CD4-positive, alpha-beta T cell treated with Interleukin-10 for 1 hour (primary cell): Measurements from ENCODE around the gene CCNT2.
"Not testable (repeated sequence)": the region's sequence is repeated elsewhere in the genome, so short reads cannot be mapped to it uniquely, and the experiment has no call there.

Experiments used
- DNase-seq: peaks from one replicate; pipeline ENCODE4 v3.0.0-alpha.2; 2020

CCNT2 gene

GRCh38 chr2:134918526-134919340, at the start of gene CCNT2:
TSS of gene CCNT2 (plus strand) at chr2:134918822. CDS start at chr2:134918855, 33 bp downstream.
- peak; percentile 100 for DNase-seq

GRCh38 chr2:134869946-134870736, 48.5 kb upstream of the CCNT2 start:
- DNase-seq = no peak

- DNase-seq = no peak
These were observed 45.5 kb upstream of the CCNT2 start for GRCh38 chr2:134873152-134873551.

GRCh38 chr2:134875309-134875708, 43.3 kb upstream of the CCNT2 start:
- no peak for DNase-seq

- DNase-seq = no peak
These were observed 35.8 kb upstream of the CCNT2 start for GRCh38 chr2:134882773-134883172.

- DNase-seq = no peak
These were observed 34.9 kb upstream of the CCNT2 start for GRCh38 chr2:134883552-134884293.

- no peak for DNase-seq
These were observed 34.2 kb upstream of the CCNT2 start for GRCh38 chr2:134884435-134884834.

GRCh38 chr2:134892282-134893035, 26.2 kb upstream of the CCNT2 start:
- DNase-seq = no peak

GRCh38 chr2:134897932-134898331, 20.7 kb upstream of the CCNT2 start:
- DNase-seq = no peak

GRCh38 chr2:134899204-134899603, 19.4 kb upstream of the CCNT2 start:
- no peak for DNase-seq

- no peak for DNase-seq
These were observed 18.5 kb upstream of the CCNT2 start for GRCh38 chr2:134900151-134900550.

GRCh38 chr2:134903701-134904100, 14.9 kb upstream of the CCNT2 start:
- not testable (repeated sequence) for DNase-seq

- DNase-seq = no peak
These were observed 13.5 kb upstream of the CCNT2 start for GRCh38 chr2:134905168-134905567.

- DNase-seq = no peak
These were observed 11.9 kb upstream of the CCNT2 start for GRCh38 chr2:134906726-134907125.

GRCh38 chr2:134907441-134908116, 11.0 kb upstream of the CCNT2 start:
- DNase-seq = not testable (repeated sequence)

GRCh38 chr2:134910763-134911399, 7.7 kb upstream of the CCNT2 start:
- no peak for DNase-seq

GRCh38 chr2:134911400-134911785, 7.2 kb upstream of the CCNT2 start:
- DNase-seq = no peak

- DNase-seq = no peak
These were observed 6.3 kb upstream of the CCNT2 start for GRCh38 chr2:134912361-134912760.

GRCh38 chr2:134917360-134917865, 1.2 kb upstream of the CCNT2 start:
- DNase-seq = peak; percentile 24

GRCh38 chr2:134917888-134918525, 615 bp upstream of the CCNT2 start:
- peak; percentile 89 for DNase-seq
